CD4-positive, alpha-beta T cell treated with Interleukin-21 for 1 hour (primary cell): ENCODE results near the gene S100A16.

Source experiments
- DNase-seq: peaks from one replicate; pipeline ENCODE4 v3.0.0-alpha.2; 2020

S100A16 gene

DNA sequence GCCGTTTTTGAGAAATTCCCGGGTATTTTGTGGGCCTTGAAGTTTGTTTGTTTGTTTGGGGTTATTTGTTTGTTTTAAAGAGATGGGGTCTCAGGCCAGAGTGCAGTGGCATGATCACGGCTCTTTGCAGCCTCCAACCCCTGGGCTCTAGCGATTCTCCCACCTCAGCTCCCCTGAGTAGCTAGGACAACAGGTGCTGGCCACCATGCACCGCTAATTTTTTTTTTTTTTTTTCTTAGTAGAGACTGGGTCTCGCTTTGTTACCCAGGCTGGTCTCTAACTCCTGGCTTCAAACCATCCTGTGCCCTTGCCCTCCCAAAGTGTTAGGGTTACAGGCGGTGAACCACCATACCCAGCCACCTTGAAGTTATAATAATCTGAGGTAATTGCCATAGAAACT is 22.9 kb upstream of the S100A16 start:
- DNase-seq, result no peak

DNA sequence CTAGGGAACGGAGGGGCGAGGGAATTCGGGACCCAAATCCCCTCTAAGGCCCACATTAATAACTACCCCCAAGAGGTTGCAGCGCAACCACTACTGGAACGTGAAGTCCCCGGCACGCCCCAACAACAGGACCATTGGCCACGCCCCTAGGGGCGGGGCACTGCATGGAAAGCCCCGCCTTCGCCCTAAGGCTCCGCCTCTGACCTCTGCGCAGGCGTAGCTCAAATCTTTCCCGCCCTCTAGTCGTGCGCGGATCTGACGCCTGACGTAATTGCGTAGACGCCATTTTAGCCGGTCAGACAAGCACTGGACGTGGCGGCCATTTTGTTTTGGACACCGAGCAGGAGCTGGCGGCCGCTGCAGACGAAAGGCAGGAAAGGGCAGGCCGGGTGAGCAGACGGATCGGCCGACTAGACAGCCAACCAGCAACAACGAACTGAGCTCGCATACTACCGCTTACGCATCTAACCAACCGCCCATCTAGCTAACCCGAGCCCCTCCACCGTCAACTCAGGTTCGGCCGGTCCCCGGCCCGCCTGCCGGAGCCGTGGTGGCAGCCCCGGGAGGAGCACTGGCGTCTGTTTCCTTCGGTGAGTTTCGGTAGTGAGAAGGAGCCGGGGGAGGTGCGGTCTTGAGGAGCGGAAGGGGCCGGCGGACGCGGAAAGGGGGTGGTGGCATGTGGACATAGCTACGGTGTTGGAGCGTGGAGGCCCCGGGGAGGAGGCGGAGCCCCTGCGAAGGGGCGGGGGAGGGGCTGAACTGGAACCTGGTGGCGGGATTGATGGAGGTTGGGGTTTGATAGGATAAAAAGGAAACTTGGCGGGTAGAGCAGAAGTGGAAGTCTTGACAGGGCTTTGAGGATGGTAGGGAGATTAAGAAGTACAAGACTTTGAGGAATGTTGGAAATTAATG is 21.1 kb upstream of the S100A16 start, which contains the start of gene CHTOP:
CHTOP (plus strand) TSS at position 313 of the 912 bp plus-strand sequence. CDS start 2,523 bp downstream, outside the sequence.
- DNase-seq, result peak; percentile 97

DNA sequence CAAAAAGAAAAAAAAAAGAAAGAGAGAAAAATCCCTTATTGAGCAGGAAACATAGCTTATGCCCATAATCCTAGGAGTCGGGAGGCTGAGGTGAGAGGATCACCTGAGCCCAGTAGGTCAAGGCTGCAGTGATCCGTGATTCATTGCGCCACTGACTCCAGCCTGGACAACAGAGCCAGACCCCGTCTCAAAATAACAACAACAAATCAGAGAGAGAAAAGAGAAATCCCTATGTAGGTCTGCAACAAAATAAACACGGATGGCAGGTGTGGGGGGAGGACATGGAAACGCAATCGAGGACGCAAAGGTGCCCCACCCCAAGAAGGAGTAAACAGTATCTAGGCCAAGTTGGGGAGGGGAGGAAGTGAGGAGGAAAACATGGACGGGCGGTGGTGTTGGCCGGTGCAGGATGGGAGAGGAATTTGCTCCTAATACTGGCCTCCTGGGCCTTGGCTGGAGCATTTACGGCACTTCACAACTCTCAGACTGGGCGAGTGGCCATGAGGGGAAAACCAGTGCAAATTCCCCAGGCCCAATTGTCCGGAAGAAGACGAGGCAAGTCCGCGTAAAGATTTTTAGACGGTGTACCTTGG is 20.3 kb upstream of the S100A16 start:
- DNase-seq, result no peak

DNA sequence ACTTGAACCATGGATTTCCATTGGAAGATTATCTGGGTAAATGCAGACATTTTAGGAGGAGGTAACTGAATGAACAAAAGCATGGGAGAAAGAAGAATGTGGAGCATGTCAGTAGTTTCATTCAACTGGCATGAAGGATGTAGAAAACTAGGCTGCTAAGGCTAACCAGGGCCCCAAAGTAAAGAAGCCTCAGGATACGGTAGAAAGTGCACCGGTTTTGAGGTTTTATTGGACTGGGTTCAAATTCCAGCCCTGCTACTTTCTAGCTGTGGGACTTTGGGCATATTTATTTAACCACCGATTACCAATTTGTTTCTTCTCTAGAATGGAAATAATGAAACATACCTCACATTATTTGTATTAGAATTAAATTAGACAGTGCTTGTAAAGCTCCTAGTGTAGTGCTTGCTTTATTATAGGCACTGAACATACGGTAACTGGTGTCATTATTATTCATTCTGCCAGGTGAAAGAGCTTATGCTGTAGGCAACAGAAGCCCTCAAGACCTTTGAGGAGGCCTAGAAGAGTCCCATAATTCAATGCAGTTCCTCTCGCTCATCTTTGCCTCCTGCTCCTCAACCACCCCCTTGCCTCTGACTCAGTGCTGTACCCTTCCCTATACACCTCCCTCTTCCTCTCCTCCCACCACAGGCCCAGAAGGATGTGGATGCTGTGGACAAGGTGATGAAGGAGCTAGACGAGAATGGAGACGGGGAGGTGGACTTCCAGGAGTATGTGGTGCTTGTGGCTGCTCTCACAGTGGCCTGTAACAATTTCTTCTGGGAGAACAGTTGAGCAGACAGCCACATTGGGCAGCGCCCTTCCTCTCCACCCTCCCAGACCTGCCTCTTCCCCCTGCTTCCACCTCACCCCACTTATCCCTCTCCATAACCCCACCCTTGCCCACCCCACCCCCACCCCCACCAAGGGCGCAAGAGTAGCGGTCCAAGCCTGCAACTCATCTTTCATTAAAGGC is 18.4 kb upstream of the S100A16 start:
- DNase-seq, result no peak

DNA sequence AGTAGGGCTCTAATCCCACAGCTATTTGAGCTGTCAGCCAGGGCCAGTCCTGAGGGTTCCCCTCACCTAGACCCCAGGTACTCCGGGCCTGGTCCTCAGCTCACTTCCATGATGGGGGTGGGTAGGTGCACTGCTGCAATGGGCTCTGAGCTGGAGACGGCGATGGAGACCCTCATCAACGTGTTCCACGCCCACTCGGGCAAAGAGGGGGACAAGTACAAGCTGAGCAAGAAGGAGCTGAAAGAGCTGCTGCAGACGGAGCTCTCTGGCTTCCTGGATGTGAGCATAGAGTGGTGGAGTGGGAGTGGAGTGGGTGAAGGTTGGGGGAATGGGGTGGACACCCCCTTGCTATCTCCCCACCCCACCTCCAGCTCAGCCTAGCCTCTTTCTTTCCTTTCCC is 17.4 kb upstream of the S100A16 start:
- DNase-seq, result no peak

DNA sequence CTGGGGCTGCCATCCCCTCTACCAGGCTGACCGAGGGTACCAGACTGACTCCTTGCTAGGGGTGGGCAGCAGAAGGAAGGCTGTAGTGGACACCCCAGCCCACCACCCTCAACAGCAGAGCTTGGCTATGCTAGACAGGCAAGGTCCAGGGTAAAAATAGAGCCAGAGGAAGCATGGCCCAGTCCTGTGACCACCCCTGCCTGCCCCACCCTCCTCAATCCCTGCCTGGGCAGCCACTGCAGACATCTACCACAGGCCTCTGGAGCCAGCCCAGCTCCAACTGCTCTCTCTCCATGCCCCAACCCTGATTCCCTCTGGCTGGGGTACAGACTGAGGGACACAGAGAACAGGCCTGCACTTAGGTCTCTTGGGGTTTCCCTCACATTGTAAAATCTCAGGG is 17.0 kb upstream of the S100A16 start:
- DNase-seq, result no peak

DNA sequence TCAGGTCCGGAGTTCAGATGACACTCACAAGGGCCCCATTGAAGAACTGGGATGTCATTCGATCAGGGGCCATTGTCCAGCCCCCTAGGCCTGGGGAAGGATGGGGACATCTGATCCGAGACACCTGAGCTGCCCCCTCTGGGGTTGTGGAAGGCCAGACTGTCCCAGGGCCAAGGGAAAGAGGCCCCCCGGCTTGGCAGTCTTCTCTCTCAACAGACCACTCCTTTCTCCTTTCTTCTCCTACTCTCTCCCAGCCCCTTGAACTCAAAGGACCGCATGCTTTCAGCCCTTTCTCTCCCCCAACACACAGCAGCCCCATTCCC is 16.4 kb upstream of the S100A16 start:
- no peak for DNase-seq

DNA sequence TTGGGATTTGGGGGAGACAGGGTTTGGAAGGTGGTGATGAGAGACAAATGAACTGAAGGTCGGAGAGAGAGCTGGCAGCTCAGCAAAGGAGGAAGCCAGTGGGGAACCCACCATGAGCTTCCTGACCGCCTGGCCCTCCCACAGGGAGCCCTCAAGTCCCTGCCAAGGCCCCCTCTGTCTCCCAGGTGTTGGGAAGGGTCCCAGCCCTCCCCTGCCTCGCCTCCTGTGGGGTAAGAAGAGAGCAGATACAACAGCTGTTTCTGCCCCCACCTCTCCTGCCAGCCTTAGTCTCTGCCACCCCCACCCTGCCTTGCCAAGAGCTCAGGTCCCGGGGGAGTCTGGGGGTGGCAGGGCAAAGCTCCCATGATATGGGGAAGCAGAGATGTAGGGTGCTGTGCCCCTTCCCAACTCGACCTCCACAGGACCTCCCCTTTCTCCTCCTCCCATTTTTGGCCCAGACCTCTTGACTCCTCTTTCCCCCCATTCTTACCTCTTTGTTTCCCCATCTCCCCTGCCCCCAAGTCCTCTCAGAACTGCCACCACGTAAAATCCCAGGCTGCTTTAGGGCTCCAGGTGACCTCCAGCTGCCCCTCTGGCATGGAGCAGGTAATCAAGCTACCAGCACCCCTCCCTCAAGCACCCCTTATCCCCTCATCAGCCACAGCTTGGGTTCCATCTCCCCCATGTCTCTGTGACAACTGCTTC is 15.9 kb upstream of the S100A16 start:
- DNase-seq, result no peak

DNA sequence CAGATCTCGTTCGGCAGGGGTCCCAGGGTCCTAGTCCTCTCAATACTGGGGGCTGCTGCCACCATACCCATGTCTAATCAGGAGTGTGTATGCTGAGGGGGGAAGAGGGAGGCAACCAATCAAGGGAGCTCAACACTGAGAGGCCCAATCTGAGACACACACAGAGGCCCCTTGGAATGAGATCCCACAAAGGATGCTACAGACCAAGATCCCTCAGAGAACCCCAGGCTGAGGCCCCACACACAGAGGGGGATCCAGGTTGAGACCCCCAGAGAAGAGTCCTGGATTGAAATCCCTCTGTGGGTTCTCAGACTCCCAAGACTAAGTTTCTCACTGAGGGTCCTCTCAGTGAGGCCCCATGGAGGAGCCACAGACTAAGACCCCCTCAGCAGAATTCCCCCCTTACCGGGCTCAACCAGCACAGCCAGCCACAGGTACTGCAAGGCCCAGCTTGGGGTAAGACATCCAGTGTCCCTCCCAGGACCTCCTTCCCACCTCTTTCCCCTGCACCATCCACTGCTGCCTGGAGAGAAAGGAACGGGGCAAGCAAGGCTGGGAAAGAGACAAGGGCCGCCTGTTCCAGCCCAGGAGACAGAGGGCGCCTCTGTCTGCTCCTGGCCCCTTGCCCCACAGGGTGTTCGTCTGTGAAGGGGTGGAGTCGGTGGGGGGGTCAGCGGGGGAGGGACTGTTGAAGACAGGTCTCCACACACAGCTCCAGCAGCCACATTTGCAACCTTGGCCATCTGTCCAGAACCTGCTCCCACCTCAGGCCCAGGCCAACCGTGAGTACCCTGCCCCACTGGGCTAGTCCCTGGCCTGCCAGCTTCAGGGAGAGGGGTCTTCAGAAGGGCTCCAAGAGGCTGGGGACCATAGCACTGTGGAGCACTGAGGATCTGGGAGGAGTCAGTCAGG is 15.0 kb upstream of the S100A16 start, which contains the start of gene S100A1:
S100A1 (plus strand) TSS at position 720 of the 912 bp plus-strand sequence. CDS start 2,088 bp downstream, outside the sequence.
- DNase-seq, result no peak

DNA sequence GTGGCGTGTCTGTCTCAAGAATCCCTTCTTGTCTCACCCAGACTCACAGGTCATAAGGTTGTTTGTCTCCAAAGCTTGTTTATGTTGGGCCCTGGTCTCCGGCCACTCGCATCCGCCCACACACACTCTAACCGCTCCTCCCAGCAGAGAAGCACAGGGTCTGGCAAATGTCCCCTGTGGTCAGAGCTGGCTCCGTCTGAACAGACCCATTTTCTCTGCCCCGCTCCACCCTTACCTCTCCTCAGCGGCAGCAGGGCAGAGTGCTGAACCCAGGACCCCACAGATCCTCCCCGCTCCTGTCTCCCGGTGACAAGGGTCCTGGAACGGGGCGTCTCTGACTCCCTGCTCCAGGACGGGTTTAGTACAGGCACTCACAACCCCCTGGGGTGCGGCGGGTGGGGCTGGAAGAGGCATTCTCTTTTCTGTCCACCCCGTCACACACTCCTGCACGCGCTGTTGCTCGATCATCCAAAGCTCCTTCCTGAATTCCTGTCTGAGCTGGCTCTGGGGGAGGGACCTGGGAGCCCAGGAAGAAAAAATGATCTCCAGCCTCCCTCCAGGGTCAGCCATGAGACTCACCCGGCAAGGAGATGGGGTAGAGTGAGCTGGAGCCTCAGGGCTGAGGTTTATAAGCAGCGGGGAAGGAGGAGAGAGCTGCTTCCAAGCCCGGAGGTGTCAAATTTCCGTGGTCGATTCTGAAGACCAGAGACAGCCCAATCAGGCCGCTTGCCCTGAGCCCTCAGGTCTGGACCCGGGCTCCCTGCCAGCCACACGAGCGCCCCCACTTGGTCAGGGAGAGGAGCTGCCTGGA is 14.2 kb upstream of the S100A16 start, which contains the start of gene S100A13:
S100A13 (minus strand) TSS at position 602 of the 811 bp plus-strand sequence. CDS start 1,033 bp downstream, outside the sequence.
- no peak for DNase-seq

DNA sequence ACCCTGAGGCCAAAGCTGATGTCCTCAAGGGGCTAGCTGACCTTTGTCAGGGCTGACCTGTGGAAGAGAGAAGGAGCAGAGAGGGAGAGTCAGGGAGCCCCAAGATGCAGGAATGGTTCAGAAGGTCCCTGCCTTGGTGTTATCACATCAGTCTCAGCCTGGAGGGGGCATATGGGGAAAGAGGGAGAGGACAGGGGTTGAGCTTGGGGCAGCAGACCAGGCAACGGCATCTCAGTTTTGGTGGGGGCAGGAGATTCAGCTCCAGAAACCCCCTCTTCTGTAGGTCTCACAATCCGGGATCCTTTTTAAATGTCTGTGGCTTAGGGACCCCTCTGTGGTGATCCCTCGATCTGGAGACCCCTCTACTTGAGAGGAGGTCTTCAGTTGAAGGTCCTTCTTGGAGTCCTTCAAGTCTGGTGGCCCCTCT is 13.6 kb upstream of the S100A16 start:
- DNase-seq, result no peak

DNA sequence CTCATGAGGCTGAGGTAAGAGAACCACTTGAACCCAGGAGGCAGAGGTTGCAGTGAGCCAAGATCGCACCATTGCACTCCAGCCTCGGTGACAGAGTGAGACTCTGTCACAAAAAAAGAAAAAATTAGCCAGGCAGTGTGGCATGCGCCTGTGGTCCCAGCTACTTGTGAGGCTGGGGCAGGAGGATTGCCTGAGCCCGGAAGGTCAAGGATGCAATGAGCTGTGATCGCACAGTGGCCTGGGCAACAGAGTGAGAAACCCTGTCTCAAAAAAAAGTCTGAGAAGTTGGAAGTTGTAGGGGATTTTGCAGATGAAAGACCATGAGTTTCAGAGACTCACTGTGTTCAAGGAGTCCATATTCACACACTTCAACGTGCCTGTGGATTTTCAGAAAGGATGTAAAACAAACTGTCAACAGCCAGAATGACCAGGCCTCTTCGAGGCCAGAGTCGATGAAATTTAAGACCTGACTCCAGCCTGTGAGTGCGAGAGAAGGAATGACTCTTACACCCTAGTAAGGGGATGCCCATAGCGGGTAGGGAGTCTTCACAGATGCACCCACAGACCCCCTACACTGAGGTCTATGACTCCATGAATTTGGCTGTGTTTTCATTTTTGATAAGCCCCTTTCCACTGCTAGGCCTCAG is 12.2 kb upstream of the S100A16 start:
- no peak for DNase-seq

DNA sequence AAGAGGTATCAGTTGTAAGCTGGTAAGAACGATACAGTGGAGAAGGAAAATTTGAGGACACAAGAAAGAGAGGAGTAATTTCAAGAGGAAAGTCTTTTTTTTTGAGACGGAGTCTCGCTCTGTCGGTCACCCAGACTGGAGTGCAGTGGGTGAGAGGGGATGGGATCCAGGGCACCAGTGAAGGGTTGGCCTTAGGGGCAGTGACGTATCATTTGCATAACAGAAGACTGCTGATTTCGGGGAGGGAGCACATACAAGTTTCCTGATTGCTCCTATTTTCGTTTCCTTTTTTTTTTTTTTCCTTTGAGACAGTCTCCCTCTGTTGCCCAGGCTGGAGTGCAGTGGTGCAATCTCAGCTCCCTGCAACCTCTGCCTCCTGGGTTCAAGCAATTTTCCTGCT is 10.2 kb upstream of the S100A16 start:
- DNase-seq, result no peak

DNA sequence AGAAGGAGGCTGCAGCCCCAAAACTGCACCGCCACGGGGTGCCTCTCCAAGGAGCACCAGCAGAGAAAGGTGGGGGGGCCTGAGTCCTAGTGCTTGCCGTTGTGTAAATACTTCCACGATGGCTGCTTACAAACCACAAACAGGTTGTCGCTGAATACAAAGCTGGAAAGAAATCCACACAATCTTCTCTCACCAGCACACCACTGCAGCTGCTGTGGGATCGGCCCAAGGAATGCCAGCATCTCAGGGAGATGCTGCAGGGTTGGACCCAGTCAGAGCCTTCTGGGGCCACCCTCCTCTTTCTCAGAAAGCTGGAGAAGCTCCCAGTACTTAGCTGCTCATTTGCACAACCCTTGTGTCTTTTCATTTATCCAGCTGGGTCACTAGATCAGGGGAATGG is 6.2 kb upstream of the S100A16 start:
- no peak for DNase-seq

DNA sequence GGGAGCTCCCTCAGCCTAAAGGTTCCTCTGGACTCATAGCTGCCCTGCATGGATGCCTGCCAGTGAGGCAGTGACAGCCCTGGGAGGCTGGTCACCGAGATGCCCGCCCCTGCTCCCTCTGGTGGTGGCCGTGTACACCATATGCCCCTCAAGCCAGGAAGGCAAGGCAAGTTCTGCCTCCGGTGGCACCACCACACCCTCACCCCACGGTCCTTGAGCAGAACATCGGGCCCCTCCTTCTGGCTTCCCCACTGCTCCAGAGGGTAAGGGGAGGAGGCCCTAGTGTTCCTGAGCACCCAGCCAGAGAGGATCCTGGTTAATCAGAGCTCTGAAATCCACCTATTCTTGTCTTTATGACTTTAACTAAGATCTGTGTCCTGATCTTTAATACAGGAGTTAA is 4.7 kb upstream of the S100A16 start:
- DNase-seq, result peak; percentile 61

DNA sequence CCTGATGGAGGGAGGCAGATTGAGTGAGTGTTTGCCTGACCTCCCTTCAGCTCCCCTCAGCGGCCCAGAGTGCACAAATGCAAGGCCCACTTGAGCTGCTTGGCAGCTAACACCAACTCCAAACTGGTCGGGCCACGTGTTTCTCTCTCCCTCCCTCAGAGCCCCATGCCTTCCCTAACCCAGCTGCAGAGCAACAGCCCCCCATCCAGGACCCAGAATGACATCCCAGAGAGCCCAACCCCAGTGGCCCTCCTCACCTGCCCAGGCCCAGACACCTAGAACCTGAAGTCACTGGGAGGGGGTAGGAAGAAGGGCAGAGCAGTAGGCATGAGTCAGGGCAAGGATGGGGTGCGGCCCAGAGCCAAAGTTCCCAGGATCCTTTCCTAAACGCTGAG is 4.0 kb upstream of the S100A16 start:
- DNase-seq, result no peak

DNA sequence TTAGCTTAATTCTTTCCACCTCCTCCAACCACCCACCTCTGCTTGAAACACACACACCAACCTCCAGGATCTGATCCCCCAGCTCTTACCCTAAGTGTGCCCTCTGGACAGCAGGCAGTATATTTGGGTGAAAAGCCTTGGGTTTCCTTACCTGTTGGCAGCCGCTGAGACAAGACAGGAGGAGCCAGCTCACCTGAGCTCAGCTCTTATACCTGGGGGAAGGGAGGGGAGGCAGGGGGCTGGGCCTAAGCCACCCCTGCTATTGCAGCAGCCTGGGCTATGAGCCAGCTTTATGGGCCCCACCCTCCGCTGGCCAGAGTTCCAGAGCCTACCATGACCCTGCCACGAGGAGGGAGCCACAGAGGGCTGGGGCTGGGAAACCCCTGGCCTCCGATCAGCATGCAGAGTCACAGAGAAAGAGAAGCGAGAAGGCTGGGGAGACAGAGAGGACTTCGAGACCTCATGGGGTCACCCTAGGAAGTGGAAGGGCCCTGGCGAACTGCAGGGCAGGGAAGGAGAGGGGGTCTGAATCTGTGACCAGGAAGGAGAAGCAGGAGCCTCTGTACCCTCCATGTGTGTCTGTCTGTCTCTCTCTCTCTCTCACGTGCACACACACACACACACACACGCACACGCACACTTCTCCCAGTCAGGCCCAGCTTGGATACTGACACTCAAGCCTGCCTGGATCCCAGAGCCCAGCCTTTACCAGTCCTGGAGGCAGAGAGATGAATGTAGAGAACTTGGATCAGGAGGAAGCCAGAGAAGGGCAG is 3.4 kb upstream of the S100A16 start, which contains the start of gene S100A14:
S100A14 (minus strand) TSS at position 182 of the 773 bp plus-strand sequence. CDS start 467 bp downstream, outside the sequence.
- no peak for DNase-seq

DNA sequence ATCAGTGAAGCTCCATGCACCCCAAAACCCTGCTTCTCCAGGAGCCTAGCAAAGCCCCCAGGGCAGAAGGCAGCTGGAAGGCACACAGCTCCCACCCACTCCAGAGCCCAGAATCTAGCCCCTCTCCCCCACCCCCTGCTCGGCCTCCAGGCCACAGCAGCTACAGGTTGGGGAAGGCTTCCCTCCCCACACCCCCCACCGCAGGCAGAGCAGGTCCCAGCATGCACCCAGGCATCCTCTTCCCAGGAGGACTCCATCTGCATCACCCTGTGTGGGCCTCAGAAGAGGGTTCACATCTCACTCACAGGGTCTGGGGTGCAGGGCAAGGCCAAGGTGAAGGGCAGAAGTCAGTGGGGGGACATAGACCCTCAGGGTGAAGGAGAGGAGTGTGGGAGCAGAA is 2.5 kb upstream of the S100A16 start:
- no peak for DNase-seq

DNA sequence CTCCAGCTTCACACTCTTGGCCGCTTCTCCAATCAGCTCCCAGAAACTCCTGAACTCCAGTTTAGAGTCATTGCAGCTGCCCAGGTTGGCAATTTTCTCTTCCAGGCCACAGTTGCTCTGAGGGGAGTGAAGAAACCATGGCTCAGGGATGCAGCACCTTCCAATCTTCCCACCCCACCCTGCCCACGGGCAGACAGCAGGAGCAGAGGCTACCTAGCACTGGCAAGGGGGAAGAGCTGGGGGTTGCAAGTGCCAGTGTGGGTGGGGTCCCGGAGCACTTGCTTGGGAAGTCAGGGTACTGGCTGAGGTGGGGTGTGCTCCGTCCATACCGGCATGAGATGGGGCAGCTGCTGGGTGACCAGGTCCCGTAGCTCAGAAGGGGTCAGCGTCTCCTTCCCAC is 2.0 kb upstream of the S100A16 start:
- DNase-seq, result no peak
